GM21528 (cell line): ENCODE data around the gene ZSWIM6.

Source experiments
- ATAC-seq: cut with Tn5 transposase; IDR thresholded peaks from one replicate; pipeline ENCODE4 v1.9.1; 2021; ENCODE audit warnings: mild to moderate bottlenecking, moderate library complexity; ENCODE audit not compliant: unreplicated experiment, low FRiP score

Gene ZSWIM6

DNA sequence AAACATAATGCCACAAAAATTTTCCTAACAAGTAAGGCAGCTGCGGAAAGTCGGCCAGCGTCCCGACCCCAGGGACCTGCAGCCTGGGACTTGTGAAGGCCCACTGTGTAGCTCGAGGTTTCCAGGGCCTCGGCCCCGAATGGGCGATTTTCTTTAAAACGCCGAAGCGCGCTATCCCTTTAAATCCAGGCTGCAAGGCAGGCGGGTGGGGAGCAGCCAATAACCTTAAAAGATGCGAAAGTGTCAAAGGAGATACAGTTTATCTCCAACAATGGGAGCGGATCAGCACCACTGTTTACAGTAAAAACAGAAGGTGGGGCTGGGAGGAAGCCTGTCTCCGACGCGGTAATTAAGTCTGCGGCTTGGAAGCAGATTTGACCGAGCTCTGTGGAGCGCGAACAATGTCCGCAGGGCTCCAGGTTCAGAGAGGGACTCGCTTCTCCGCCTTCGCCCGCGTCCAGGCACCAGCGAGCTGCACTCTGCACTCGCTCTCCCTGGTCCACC, 1.7 kb upstream of the ZSWIM6 start:
- peak; percentile 2 for ATAC-seq

DNA sequence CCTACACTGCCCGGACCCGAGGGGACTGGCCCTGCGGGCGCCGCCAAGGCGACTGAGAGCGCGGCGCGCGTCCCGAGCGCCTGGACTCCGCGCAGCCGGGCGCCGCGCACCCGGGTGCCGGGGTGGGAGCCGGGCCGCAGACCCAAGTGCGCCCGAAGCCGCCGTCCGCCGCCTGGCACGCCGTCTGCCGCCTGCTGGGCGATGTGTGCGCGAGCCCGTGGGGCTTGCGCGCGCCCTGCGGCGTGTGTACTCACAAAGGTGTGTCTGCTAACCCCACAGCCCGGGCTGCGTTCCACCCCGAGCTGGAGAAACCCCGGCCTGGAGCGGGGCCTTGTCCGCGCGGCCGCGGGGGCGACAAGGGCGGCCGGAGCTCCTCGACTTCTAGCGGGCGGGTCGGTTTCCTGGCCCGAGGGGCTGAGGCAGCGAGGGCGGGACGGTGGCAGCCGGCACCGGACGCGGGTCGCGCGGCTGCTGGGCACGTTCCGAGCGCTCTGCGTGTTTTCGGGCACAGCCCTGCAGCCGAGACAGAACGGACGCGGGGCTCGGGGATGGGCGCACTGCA, 1.1 kb upstream of the ZSWIM6 start:
- peak; percentile 36 for ATAC-seq

DNA sequence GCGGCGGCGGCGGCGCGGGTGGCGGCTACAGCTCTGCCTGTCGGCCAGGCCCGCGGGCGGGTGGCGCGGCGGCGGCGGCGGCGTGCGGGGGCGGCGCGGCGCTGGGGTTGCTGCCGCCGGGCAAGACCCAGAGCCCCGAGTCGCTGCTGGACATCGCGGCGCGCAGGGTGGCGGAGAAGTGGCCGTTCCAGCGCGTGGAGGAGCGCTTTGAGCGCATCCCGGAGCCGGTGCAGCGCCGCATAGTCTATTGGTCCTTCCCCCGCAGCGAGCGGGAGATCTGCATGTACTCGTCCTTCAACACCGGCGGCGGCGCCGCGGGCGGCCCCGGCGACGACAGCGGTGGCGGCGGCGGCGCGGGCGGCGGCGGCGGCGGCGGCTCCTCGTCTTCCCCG, 296 bp downstream of the ZSWIM6 start:
- peak; percentile 5 for ATAC-seq

DNA sequence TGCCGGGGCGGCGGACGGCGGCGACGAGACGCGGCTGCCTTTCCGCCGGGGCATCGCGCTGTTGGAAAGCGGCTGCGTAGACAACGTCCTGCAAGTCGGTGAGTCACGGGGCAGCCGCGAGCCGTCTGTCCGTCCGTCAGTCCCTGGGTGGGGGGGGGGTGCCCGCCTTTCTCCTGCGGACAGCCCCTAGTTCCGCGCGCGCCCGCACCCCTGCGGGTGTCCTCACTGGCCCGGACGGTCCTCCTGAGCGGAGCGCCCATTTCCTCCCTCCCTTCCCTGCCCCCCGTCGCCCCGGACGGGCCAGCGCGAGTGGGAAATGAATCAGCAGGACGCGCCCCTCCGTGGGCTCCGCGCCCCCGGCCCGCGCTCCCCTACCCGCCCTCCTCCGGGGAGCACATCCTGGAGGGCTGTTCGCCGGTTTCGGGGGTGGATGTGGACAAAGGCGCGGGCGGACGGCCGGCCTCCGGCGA, 828 bp downstream of the ZSWIM6 start:
- no peak for ATAC-seq

DNA sequence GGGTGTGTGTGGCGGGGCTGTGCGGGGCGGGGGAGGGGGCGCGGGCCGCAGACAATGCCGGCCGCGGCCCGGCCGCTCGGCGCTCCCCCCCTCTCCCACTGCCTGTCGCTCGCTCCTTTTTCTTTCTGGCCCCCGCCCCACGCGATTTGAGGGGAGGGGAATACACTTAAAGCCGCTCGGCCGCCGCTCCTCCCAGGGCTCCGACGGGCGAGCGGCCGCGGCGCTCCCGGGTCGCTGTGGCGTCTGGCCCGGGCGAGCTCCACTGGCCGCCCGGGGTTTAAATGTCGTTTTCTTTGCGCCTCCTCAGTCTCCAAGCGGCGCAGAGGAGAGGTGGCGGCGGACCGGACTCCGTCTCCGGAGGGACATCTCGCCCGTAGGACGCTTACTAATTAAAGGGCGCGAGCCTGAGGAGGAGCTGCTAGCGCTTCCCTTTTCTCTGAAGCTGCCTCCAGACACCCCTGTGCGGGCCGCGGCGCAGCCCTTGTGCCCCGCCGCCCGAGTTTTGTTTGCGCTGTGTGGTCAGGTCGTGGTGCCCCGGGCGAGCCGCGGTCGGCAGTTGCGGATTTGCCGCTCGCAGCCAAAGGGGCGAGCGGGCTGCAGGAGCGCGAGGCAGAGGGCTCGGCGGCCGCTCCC, 1.4 kb downstream of the ZSWIM6 start:
- no peak for ATAC-seq

DNA sequence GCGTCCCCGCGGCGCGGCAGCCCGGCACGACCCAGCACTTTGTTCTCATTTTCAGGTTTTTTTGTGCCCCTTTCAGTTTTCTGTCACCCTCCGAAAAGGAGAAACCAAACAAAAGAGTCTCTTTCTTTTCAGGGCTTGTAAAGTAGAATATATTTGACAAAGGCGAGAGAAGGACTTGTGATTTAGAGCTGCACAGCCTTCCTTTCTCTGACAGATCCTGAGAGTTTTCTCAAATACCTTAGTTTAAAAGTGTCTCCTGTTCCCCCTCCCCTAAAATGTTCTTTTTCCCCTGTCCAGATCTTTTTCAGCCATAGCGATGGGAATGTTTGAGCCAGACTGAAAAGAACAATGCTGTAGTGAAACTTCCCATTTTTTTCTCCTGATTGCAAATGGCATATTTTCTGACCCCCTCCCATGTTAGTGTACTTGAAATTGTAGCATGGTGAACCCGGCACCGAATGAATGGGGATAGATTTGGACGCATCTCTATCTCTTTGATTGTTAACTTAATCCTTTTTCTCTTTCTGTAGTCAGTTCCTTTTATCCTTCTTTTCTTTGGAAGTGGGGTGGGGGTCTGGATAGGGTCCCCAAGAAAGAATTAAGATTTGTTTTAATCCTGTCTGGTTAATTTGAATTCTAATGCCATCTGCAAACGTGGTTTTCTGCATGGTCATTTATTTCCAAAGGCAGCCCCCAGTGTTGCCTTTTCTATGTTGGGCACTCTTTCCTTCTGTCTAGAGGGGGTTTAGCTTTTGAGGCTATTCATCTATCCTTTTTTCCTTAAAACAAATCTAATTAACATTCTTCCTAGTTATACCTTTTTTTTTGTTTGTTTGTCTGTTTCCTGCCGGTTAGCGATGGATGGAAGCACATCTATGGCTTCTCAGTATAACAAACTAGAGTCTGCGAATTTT, 2.2 kb downstream of the ZSWIM6 start:
- no peak for ATAC-seq

DNA sequence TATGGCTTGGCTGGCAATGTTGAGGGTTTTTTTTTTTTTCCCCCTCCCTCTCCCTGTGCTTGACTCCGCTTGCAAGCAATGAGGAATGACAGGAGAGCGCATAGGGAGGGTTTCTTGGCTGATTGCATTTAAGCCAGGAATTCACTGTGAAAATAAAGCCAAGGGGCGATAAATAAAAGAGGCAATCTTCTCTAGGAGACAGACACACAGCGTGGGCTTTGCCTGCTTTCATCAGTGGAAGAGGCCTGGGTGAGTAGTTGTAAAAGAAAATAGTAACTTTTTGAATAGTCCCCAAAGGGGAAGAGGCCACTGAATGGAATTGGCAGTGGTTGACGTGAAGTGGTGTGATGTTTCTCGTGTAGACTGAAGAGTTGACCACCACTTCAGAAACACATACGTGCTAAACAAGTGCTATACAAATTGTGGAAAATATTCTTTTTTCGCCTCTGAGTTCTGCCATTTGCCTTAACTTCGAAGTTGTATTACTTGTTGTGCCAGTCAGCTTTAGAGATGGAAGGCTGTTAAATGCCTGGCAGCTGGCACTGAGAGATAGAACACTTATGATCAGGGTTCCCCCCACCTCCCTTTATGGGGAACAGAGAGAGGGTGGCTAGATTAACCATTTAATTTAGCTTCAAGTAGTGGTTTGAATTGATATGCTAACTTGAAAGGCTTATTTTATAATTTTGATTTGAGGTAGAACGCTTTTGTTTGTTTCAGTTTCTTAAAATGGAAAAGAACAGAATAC, 3.0 kb downstream of the ZSWIM6 start:
- no peak for ATAC-seq

DNA sequence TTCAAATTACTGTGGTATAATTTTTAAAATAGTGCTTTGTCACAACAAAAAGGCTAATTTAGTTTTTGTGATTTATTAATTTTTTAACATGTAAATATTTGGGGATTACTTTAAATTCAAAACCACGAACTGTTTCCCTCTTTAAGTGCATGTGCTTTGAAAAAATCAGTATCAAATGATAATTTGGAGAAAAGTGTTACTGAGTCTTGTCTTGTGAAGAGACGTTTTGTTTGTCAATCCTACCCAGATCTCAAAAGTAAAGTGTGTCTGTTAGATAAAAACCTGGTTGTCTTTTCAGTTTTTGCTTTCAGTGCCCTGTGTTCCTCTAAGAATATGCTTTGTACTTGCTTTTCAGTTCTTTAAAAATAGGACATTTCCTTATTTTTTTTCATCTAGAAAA, 7.7 kb downstream of the ZSWIM6 start:
- ATAC-seq, result no peak

DNA sequence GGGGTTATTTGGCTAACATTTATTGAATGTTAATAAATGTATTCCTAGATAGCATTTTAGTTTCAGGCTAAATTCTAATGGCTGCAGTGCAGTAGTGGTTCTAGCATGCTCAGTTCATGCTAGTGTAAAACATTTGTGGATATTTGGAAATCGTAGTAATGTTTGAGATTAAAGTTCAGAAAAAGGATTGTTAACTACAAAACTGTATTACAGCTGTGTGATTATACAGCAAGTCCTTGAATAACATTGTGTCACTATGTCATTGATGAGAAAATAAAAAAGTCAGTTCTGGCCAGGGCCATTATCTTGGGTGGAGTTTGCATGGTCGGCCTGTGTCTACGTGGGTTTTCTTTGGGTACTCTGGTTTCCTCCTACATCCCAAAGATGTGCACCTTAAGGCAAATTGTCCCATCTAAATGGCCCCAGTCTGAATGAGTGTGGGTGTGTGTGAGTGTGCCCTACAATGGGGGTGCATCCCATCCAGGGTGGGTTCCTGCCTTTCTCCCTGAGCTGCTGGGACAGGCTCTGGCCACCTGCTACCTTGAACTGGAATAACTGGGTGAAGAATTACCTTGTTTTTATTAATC, 8.8 kb downstream of the ZSWIM6 start:
- ATAC-seq, result no peak

DNA sequence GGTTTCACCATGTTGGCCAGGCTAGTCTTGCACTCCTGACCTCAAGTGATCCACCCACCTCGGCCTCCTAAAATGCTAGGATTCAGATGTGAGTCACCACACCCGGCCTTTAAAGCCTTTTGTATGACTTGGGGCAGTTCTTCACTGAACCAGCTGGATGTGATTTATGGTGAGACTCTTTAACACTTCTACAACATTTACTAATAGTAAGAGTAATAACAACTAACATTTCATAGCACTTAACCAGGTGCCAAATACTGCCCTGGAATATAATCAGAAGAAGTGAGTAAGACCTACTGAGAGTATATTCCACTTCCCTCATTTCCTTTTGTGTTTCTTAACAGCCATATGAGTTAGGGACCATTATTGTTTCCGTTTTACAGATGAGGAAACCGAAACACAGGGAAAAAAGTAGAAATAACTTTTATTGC, 10.0 kb downstream of the ZSWIM6 start:
- no peak for ATAC-seq

DNA sequence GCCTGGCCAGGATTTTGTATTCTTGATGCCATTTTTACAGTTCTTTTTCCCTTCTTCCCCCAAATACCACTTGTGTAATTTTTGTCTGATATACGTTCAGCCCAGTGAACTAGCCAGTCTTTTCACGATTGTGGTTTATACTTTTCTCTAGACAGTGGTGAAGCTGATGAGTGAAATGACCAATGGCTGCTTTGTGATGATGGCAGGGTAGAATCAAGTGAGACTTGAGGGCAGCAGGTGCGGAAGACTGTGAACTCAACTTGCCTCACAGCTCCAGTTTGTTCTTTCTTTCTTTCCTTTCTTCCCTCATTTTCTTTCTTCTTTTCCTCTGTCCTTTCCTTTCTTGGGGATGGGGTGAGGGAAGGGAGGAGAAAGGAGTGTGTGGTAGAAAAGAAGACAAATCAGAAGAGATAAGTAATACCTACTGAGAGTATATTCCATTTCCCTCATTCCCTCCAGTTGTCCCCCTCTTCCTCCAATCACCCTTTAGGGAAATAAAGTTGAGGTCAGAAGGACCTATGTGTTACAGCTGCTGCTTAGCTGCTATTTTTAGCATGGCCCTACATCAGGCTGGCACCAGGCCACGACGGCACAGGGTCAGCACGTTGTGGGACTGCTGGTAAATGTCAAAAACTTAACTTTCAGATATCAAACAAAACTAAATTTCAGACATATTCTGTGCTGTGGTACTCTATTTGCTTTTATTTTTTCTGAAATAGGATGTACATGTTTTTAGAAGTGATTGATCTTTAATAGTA, 12.3 kb downstream of the ZSWIM6 start:
- no peak for ATAC-seq

DNA sequence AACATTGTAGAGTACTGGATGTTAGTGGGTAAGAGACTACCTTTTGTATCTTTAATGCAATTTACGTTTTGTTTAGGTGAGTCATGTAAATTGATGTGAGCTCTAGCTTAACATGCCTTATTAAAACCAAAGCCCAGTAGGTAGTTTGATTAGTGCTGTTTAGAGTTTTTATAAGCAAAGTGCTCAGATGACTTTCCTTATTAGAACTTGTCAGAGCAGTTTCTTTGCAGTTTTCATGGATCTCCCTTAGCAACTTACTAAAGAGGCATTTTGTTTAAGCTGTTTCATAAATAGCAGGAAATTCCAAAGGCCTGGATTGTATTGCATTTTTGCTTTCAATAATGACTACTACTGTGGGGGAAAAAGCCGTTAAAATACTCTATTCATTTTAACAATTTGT, 14.5 kb downstream of the ZSWIM6 start:
- ATAC-seq, result no peak

DNA sequence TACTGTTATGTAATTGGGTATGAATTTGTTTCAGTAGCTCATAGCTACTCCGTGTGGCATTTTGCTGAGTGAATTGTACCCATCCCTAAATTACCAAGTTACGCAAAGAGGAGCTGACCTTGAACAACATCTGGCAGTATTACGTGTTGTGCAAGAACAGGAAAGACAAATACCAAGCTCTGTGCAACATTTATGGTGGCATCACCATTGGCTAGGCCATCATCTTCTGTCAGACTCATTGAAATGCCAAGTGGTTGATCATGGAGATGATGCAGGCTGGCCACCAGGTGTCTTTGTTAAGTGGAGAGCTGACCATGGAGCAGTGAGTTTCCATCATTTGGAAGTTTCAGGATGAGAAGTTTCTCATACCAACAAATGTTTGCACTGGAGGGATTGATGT, 15.0 kb downstream of the ZSWIM6 start:
- ATAC-seq, result no peak

DNA sequence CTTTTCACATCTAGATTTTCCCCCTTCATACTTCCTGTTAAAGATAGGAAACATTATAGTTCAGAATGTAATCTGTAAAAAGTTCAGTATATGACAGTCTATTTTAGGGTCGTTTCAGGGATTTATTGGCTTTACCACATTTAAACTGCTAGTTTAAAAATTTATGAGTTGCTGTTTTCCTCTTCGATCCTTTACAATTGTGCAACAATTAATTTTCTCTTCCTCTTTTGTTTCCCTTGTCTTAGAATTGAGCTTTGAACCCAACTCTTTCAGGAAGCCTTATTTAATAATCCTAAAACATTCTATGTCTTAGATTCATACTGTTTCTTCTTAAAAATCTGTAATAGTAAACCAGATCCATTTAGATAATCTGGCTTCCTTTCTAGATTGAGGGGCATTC, 16.4 kb downstream of the ZSWIM6 start:
- ATAC-seq, result no peak

DNA sequence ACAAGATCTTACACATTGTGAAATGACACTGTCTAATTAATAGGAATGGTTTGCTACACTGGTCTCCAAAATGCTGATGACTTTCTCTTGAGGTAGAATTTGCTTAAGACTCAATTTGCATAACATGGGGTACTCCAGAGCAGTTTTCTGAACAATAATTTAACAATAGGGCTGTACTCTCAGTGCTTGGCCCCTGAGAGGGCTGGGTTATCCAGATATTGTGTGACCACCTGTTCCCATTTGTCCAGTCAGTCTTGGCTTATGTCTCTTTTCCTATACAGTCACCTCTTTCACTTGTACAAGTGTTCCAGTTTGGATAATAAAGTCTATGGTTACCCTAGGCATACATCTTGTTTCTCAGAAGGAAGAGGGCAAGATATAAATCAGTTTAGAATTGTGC, 17.9 kb downstream of the ZSWIM6 start:
- ATAC-seq, result no peak

DNA sequence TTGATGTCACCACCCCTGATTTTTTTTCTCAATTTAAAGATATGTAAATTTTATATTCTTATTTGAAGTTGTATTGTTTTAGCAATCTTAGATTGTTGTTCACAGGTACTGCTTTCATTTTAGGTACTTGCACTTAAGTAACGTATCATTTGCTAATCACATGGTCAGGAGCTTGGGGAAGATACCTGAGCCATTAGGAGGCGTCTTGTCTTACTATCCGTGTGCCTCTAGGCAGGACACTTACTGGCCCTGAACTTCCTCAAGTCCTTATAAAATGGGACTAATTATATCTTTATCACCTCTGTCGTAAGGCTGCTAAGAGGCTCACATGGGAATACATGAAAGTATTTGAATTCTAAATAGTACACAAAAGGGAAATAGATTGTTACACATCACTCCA, 18.5 kb downstream of the ZSWIM6 start:
- ATAC-seq, result no peak

DNA sequence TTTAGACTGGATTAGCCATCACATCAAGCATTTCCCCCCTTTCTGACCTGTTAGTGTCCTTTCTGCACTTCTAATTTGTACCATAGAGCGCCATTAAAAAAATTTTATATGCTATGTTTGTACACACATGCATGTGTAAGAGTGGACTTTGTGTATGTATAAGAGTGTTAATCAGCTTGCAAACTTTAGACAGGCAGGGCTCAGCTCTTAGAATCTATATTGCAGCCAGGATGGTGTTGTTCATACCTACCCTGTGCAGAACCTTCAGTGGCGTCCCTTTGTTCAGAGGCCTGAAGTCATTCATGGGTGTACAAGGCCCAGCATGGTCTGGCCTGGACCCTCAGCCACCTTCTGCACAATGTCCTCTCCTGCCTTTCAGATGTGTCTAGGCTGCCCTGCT, 19.7 kb downstream of the ZSWIM6 start:
- no peak for ATAC-seq

DNA sequence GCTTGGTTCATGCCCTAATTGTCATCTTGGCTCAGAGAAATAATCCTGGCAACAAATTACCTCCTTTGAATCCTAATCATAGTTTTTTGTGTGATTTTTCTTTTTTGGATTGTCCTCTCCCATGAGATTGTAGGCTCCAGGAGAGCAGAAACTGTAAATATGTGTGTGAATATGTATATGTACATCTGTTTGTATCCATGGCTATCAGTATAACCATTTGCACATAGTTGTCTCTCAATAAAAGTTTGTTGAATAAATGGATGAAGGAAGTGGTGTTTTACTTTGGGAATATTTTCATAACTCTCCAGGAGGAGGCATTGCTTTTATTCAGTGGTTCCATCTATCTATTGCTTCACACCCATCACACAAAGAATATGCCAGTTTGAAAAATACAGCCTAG, 20.1 kb downstream of the ZSWIM6 start:
- no peak for ATAC-seq

DNA sequence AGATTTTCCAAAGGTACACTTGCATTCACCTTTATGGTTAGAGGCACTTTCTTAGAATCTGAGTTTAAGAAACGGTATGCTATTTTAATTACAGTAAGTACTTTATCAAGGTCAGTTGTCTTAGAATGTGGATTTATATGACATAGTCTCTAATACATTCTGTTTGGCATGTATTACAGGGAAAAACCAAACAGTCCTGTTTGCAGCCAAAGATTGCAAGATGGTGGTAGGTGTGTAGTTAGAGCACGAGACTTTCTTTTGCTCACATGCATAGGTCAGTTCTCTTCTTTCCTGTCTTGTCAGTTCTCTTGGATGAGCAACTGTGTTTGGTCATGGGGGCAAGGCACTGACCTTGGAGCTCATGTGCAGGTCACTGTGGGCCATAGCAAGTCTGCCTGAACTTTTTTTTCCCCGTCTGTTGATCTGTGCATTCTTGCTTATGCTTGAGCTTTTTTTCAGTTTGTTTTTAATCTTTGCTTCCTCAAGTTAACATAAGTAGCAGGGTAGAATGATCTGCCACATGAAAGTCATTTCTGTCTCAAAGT, 20.6 kb downstream of the ZSWIM6 start:
- ATAC-seq, result no peak
